K562 (cell line): Measurements from ENCODE around the gene PTPRR. TPM values are rescaled to one million over a fixed set of nuclear protein-coding genes. Genes with fewer than 3 reads are reported as not detected.
A peak's percentile ranks its signal among the peaks of the same experiment; 100 is the strongest.

Experiments used
- ATAC-seq: fragments of 200-7000 bp; cut with Tn5 transposase; 3 replicates; pipeline ENCODE4 v1.9.1; 2020; ENCODE audit warnings: moderate library complexity
- BruUV-seq: library from RNA; stranded (reverse); fragments of 400-500 nt; replicated peaks from 2 replicates; lab custom pipeline; 2021; lab: Mats Ljungman, UMichigan
- CTCF ChIA-PET: fragments of 300-600 bp; formaldehyde crosslinking; extraction: SDS; loops from one replicate; lab custom pipeline; 2021; ENCODE audit warnings: low intra/inter-chr PET ratio; lab: Yijun Ruan, JAX
- POLR2A ChIA-PET: fragments of 300-600, 350-650 bp; sonication (Branson Sonifier 250); formaldehyde crosslinking; extraction: SDS; loops from one replicate; lab custom pipeline; 2021; ENCODE audit warnings: antibody characterized with exemption, inconsistent platforms; lab: Yijun Ruan, JAX
- DNase-seq, 4 experiments: peaks; one replicate each; pipeline versions ENCODE4 v3.0.0 to v3.0.0-alpha.2; 2011 to 2018; ENCODE audit warnings: low spot score in 3 of 4, mixed read lengths in 3 of 4; ENCODE audit errors: extremely low read depth in 1 of 4
- FAIRE-seq: peaks from 2 replicates; lab custom pipeline; 2011; peaks lifted over from hg19 to GRCh38; lab: Jason Lieb, UNC
- H2AFZ ChIP-seq: 2 replicates; pipeline ENCODE4 v1.6.0; 2011; ENCODE audit warnings: low read depth, low read length, control low read depth, inconsistent platforms
- H3K27ac ChIP-seq: fragments of 200-600 bp; 3 replicates; pipeline ENCODE4 v1.8.0; 2011; ENCODE audit warnings: low read depth, mild to moderate bottlenecking, control low read depth, inconsistent platforms, low read length, moderate library complexity, mixed read lengths; ENCODE audit errors: extremely low read depth
- H3K27me3 ChIP-seq, 2 experiments: fragments of 300-600 bp in 1 of 2; 2 replicates in 1 of 2; 3 replicates in 1 of 2; pipeline versions ENCODE4 v1.6.0 to v1.8.0; 2011; ENCODE audit warnings: inconsistent platforms in 2 of 2, low read length in 2 of 2, mild to moderate bottlenecking in 1 of 2, mixed read lengths in 1 of 2, moderate library complexity in 1 of 2; ENCODE audit not compliant: control insufficient read depth in 2 of 2, insufficient read depth in 2 of 2
- H3K36me3 ChIP-seq: fragments of 300-600 bp; 3 replicates; pipeline ENCODE4 v1.8.0; 2011; ENCODE audit warnings: mild to moderate bottlenecking, low read length, inconsistent platforms; ENCODE audit not compliant: control insufficient read depth, insufficient read depth
- H3K4me1 ChIP-seq, 2 experiments: fragments of 200-600 bp in 1 of 2; replicated peaks in 1 of 2; 2 replicates in 1 of 2; 3 replicates in 1 of 2; pipeline versions ENCODE4 v1.5.1 to v1.8.0; 2011; ENCODE audit warnings: inconsistent platforms in 2 of 2, low read length in 2 of 2, mild to moderate bottlenecking in 1 of 2, mixed read lengths in 1 of 2, moderate library complexity in 1 of 2; ENCODE audit not compliant: control insufficient read depth in 2 of 2, insufficient read depth in 2 of 2
- H3K4me2 ChIP-seq: 2 replicates; pipeline ENCODE4 v1.6.1; 2011; ENCODE audit warnings: low read length, control low read depth, inconsistent platforms, mixed read lengths; ENCODE audit not compliant: insufficient read depth
- H3K4me3 ChIP-seq: fragments of 200-600 bp; sonication (generic), shearing (Covaris generic); 2 replicates; pipeline ENCODE4 v1.5.1; 2016; ENCODE audit warnings: control low read depth, inconsistent platforms
- H3K79me2 ChIP-seq: fragments of 200-600 bp; 3 replicates; pipeline ENCODE4 v1.8.0; 2011; ENCODE audit warnings: low read length, inconsistent platforms; ENCODE audit not compliant: control insufficient read depth, insufficient read depth
- H3K9ac ChIP-seq, 2 experiments: 2 replicates each; pipeline versions ENCODE4 v1.6.0 to v1.6.1; 2011; ENCODE audit warnings: low read depth in 2 of 2, low read length in 2 of 2, control low read depth in 1 of 2, inconsistent platforms in 1 of 2, mild to moderate bottlenecking in 1 of 2, mixed read lengths in 1 of 2; ENCODE audit not compliant: insufficient read depth in 1 of 2
- H3K9me1 ChIP-seq: one replicate; pipeline ENCODE4 v1.6.0; 2011; ENCODE audit warnings: inconsistent platforms, mild to moderate bottlenecking, low read length, moderate library complexity; ENCODE audit not compliant: control insufficient read depth, insufficient read depth
- H3K9me3 ChIP-seq: replicated peaks from 2 replicates; pipeline ENCODE4 v1.5.1; 2011; ENCODE audit warnings: low read depth, low read length, inconsistent platforms; ENCODE audit not compliant: control insufficient read depth, insufficient read depth
- H4K20me1 ChIP-seq: replicated peaks from 2 replicates; pipeline ENCODE4 v1.6.1; 2011; ENCODE audit warnings: low read length, inconsistent platforms, mixed read lengths; ENCODE audit not compliant: control insufficient read depth, insufficient read depth
- BACH1 ChIP-seq: fragments of 200-800 bp; sonication (Bioruptor generic); IDR thresholded peaks from 2 replicates; pipeline ENCODE4 v1.6.1; 2016; ENCODE audit warnings: missing genetic modification characterization, missing compliant biosample characterization
- BRCA1 ChIP-seq, 2 experiments: fragments of 450-650 bp in 1 of 2; sonication (generic) in 1 of 2; formaldehyde crosslinking in 1 of 2; IDR thresholded peaks; 2 replicates each; pipeline versions ENCODE4 v1.5.0 to v1.6.1; 2017 to 2020; ENCODE audit warnings: mild to moderate bottlenecking in 1 of 2, missing genetic modification reagents in 1 of 2
- BRD4 ChIP-seq: fragments of 200-600 bp; sonication (generic); IDR thresholded peaks from 2 replicates; pipeline ENCODE4 v1.6.1; 2017; ENCODE audit warnings: inconsistent platforms
- C11orf30 ChIP-seq: fragments of 450-650 bp; IDR thresholded peaks from 2 replicates; pipeline ENCODE4 v1.6.1; 2016; ENCODE audit warnings: low read depth, mild to moderate bottlenecking
- COPS2 ChIP-seq: fragments of 450-650 bp; conservative IDR thresholded peaks from 2 replicates; pipeline ENCODE4 v1.6.1; 2016; ENCODE audit warnings: mild to moderate bottlenecking, moderate library complexity
- ELF2 ChIP-seq: fragments of 250-450 bp; sonication (Bioruptor Pico); IDR thresholded peaks from 2 replicates; pipeline ENCODE4 v1.5.0; 2021; ENCODE audit warnings: mild to moderate bottlenecking
- ESRRA ChIP-seq: fragments of 450-650 bp; IDR thresholded peaks from 2 replicates; pipeline ENCODE4 v1.6.1; 2014; ENCODE audit warnings: low read depth, mild to moderate bottlenecking, moderate library complexity, borderline replicate concordance
- IRF2 ChIP-seq: sonication (generic); formaldehyde crosslinking; IDR thresholded peaks from 2 replicates; pipeline ENCODE4 v1.8.1; 2022; ENCODE audit warnings: mild to moderate bottlenecking, missing genetic modification reagents
- KDM4B ChIP-seq, 2 experiments: fragments of 450-650 bp in 1 of 2; sonication (generic) in 1 of 2; IDR thresholded peaks; 2 replicates each; pipeline ENCODE4 v1.6.1; 2016 to 2017; ENCODE audit warnings: borderline replicate concordance in 2 of 2, antibody characterized with exemption in 1 of 2, low read depth in 1 of 2, mild to moderate bottlenecking in 1 of 2
- MAFF ChIP-seq: IDR thresholded peaks from 2 replicates; pipeline ENCODE4 v1.6.1; 2012; ENCODE audit warnings: low read length, improper control_type of control experiment
- MAFG ChIP-seq: fragments of 450-650 bp; conservative IDR thresholded peaks from 2 replicates; pipeline ENCODE4 v1.6.1; 2016; ENCODE audit warnings: missing genetic modification characterization, missing compliant biosample characterization
- MAFK ChIP-seq: IDR thresholded peaks from 2 replicates; pipeline ENCODE4 v1.6.1; 2011; ENCODE audit warnings: low read length, improper control_type of control experiment
- MEF2D ChIP-seq: conservative IDR thresholded peaks from 2 replicates; pipeline ENCODE4 v1.6.1; 2016; ENCODE audit warnings: low read depth, missing genetic modification characterization, missing compliant biosample characterization
- NFE2 ChIP-seq: IDR thresholded peaks from 2 replicates; pipeline ENCODE4 v1.6.1; 2014; ENCODE audit warnings: antibody characterized with exemption, low read depth
- TAF7 ChIP-seq: fragments of 450-650 bp; IDR thresholded peaks from 2 replicates; pipeline ENCODE4 v1.6.1; 2016; ENCODE audit warnings: missing genetic modification characterization, missing compliant biosample characterization
- WHSC1 ChIP-seq: IDR thresholded peaks from one replicate; pipeline ENCODE4 v1.6.1; 2012; ENCODE audit warnings: low read length, control low read depth, inconsistent platforms
- ZNF165 ChIP-seq: fragments of 250-450 bp; sonication (Bioruptor Pico); IDR thresholded peaks from 2 replicates; pipeline ENCODE4 v1.4.0; 2020; ENCODE audit warnings: borderline replicate concordance
- ZNF197 ChIP-seq: fragments of 200-800 bp; sonication (Bioruptor generic); IDR thresholded peaks from 2 replicates; pipeline ENCODE4 v1.6.1; 2016; ENCODE audit warnings: low read depth, missing genetic modification characterization, missing compliant biosample characterization
- ZNF311 ChIP-seq: fragments of 250-450 bp; sonication (Bioruptor Pico); IDR thresholded peaks from 2 replicates; pipeline ENCODE4 v1.4.0; 2020; ENCODE audit warnings: mild to moderate bottlenecking, moderate library complexity
- ZNF316 ChIP-seq: fragments of 450-650 bp; IDR thresholded peaks from 2 replicates; pipeline ENCODE4 v1.6.1; 2016
- ZNF707 ChIP-seq: fragments of 250-450 bp; sonication (Bioruptor Pico); conservative IDR thresholded peaks from 2 replicates; pipeline ENCODE4 v1.8.0; 2022; ENCODE audit warnings: inconsistent platforms, mild to moderate bottlenecking, moderate library complexity
- WGBS: fragments of 100-300 bp; shearing (Covaris generic); methylation state at CpG from one replicate; pipeline ENCODE4 v1.1.6; 2016; ENCODE audit warnings: low coverage, mixed read lengths; ENCODE audit not compliant: insufficient coverage; ENCODE audit errors: missing lambda C conversion rate; 5-methylcytosine and 5-hydroxymethylcytosine counted together
- in situ Hi-C: fragments of 300-500 bp; cut with MboI; formaldehyde crosslinking; loops from 4 replicates; pipeline ENCODE4 v1.15.0; 2018; ENCODE audit warnings: inconsistent platforms, mixed read lengths
- intact Hi-C: fragments of 100-400 bp; cut with micrococcal nuclease; formaldehyde crosslinking; loops from 2 replicates; pipeline ENCODE4 v1.14.2; 2022
- polyA plus RNA-seq, 8 experiments: library from polyadenylated mRNA; depleted of rRNA in 4 of 8; stranded (reverse) in 5 of 8; unstranded in 3 of 8; fragments of >200 nt; fragmentation: Nextera tagmentation in 2 of 8; fragmentation: Illumina TruSeq in 1 of 8; extraction: Ambion mirVana in 2 of 8; extraction: Trizol in 1 of 8; gene quantifications; 2 replicates each; pipeline versions ENCODE4 v1.2.1 to v1.2.3, GENCODE V29; 2011 to 2014; ENCODE audit warnings: inconsistent platforms in 1 of 8, missing spikeins in 1 of 8
- total RNA-seq, 7 experiments: library from RNA; depleted of rRNA in 6 of 7; stranded (reverse); fragments of >200 nt in 6 of 7; fragmentation: Illumina TruSeq in 2 of 7; extraction: Trizol in 2 of 7; gene quantifications; 2 replicates each; pipeline versions ENCODE4 v1.2.1 to v1.2.3, GENCODE V29; 2011 to 2021; ENCODE audit warnings: low replicate concordance in 1 of 7

Gene PTPRR
- total and polyA plus RNA-seq, 9 of the 15 experiments (the other 6 are each of a cell fraction or from before 2014, with no cell fraction given) = 6.6 to 41.7 (median 12.3) TPM

GRCh38 chr12:70657616-70658286, 262.8 kb downstream of the PTPRR start:
- peaks cover 17% of the 10 kb centered on the region; the same call in 2 of the 3 replicates for H3K36me3 ChIP-seq
- ChIA-PET POLR2A (interaction anchor here (0.8 to 2.3 kb wide), 2 partner anchors 12 to 754 kb away, joined by 3 to 6 read pairs; no protein-coding TSS in a partner anchor), CTCF (no interaction called here)
- intact Hi-C loops (no loop called here), in situ Hi-C loops (no loop called here)
- no peak for TF ChIP-seq TAF7 (tag)
- no peak for TF ChIP-seq ZNF165
- 0 out of 2 replicates have a peak, but pooled peaks have one; percentile 12 for TF ChIP-seq ELF2
- TF ChIP-seq IRF2 (CRISPR knock-in tag) = no peak
- TF ChIP-seq MAFG (tag) = peak; percentile 67
- peak; percentile 45; the same call in 1 of the 2 replicates for TF ChIP-seq MAFK
- TF ChIP-seq ESRRA = no peak
- 0 out of 2 replicates have a peak, but pooled peaks have one; percentile 18 for TF ChIP-seq BACH1 (tag)
- no peak for TF ChIP-seq ZNF197 (CRISPR knock-in tag)
- no peak for TF ChIP-seq ZNF311
- peak; percentile 88 for TF ChIP-seq ZNF316
- TF ChIP-seq BRCA1 (IDR thresholded peaks at IDR 0.05) = no peak
- TF ChIP-seq BRCA1 (CRISPR knock-in tag; IDR thresholded peaks at IDR 0.05) = no peak
- TF ChIP-seq KDM4B (IDR thresholded peaks at IDR 0.05; ENCODE audit: borderline replicate concordance in 2 of 2, low read depth in 1 of 2) = no peak
- peak; percentile 47; the same call in 1 of the 2 replicates for TF ChIP-seq MAFF
- TF ChIP-seq ZNF707 (CRISPR knock-in tag) = no peak
- TF ChIP-seq COPS2 = no peak
- no peak for TF ChIP-seq WHSC1
- 0 out of 2 replicates have a peak, but pooled peaks have one; percentile 34 for TF ChIP-seq NFE2
- peak; percentile 80 for TF ChIP-seq C11orf30
- 0 out of 2 replicates have a peak, but pooled peaks have one; percentile 25 for TF ChIP-seq MEF2D
- TF ChIP-seq BRD4 = no peak
- no TSS peak for BruUV-seq
- no peaks in the 10 kb centered on the region for H3K27me3 ChIP-seq
- no peaks in the 10 kb centered on the region for H4K20me1 ChIP-seq
- no peak overlapping the region; a peak in 1 of 4 replicates for H3K9ac ChIP-seq
- WGBS = 65% methylated on average over 4 of the region's 4 CpGs
- DNase-seq (no peak), FAIRE-seq (no peak), ATAC-seq (no peak)
- H3K4me1 ChIP-seq = peaks cover 4 to 39% of the 10 kb centered on the region in 2 experiments
- H3K9me3 ChIP-seq = no peaks in the 10 kb centered on the region
- peak overlapping the region; percentile 11; the same call in 1 of the 2 replicates for H2AFZ ChIP-seq
- no peak overlapping the region for H3K4me3 ChIP-seq
- H3K27ac ChIP-seq = no peak overlapping the region
- no peak overlapping the region for H3K4me2 ChIP-seq
- H3K79me2 ChIP-seq = peaks cover 7% of the 10 kb centered on the region
- no peaks in the 10 kb centered on the region for H3K9me1 ChIP-seq
